GM12878 (cell line): Measurements from ENCODE around the gene NOVA1. TPM values are rescaled to one million over a fixed set of nuclear protein-coding genes. Genes with fewer than 3 reads are reported as not detected.

ENCODE experiments used
- ATAC-seq: fragments of 200-7000 bp; cut with Tn5 transposase; 3 replicates; pipeline ENCODE4 v1.9.1; 2020; ENCODE audit warnings: mild to moderate bottlenecking, moderate library complexity
- BruUV-seq: library from RNA; stranded (reverse); fragments of 400-500 nt; replicated peaks from 2 replicates; lab custom pipeline; 2021; lab: Mats Ljungman, UMichigan
- CTCF ChIA-PET: fragments of 300-600 bp; sonication (Branson Sonifier 250); formaldehyde crosslinking; extraction: SDS; loops from one replicate; lab custom pipeline; 2021; ENCODE audit warnings: inconsistent platforms; lab: Yijun Ruan, JAX
- POLR2A ChIA-PET: fragments of 350-600 bp; formaldehyde crosslinking; extraction: SDS; loops from one replicate; lab custom pipeline; 2021; ENCODE audit warnings: inconsistent platforms; lab: Charles Lee
- RAD21 ChIA-PET: fragments of 300-600 bp; sonication (Branson Sonifier 250); formaldehyde crosslinking; loops from one replicate; lab custom pipeline; 2023; ENCODE audit warnings: antibody characterized with exemption; ENCODE audit not compliant: unreplicated experiment; lab: Charles Lee
- SMC1A ChIA-PET: fragments of 300-600 bp; sonication (Branson Sonifier 250); formaldehyde crosslinking; loops from one replicate; lab custom pipeline; 2023; ENCODE audit not compliant: unreplicated experiment, uncharacterized antibody; lab: Charles Lee
- DNase-seq: peaks from one replicate; pipeline ENCODE4 v3.0.0-alpha.2; 2011; ENCODE audit warnings: low read depth, low spot score
- FAIRE-seq: peaks from 3 replicates; lab custom pipeline; 2011; peaks lifted over from hg19 to GRCh38; lab: Jason Lieb, UNC
- H2AFZ ChIP-seq: 2 replicates; pipeline ENCODE4 v1.6.0; 2011; ENCODE audit warnings: low read depth, low read length, control low read depth; ENCODE audit not compliant: control insufficient read depth
- H3K27ac ChIP-seq: 2 replicates; pipeline ENCODE4 v1.5.1; 2011; ENCODE audit warnings: control low read depth; ENCODE audit not compliant: control insufficient read depth, insufficient read depth
- H3K27me3 ChIP-seq, 2 experiments: replicated peaks in 1 of 2; 2 replicates each; pipeline versions ENCODE4 v1.6.0 to v1.6.1; 2011; ENCODE audit warnings: low read length in 1 of 2; ENCODE audit not compliant: control insufficient read depth in 2 of 2, insufficient read depth in 2 of 2
- H3K36me3 ChIP-seq, 2 experiments: 2 replicates each; pipeline ENCODE4 v1.5.1; 2011; ENCODE audit warnings: low read length in 1 of 2; ENCODE audit not compliant: control insufficient read depth in 2 of 2, insufficient read depth in 2 of 2
- H3K4me1 ChIP-seq: 2 replicates; pipeline ENCODE4 v1.6.1; 2011; ENCODE audit warnings: mild to moderate bottlenecking, low read length, moderate library complexity, mixed read lengths; ENCODE audit not compliant: control insufficient read depth, insufficient read depth
- H3K4me2 ChIP-seq: 2 replicates; pipeline ENCODE4 v1.6.0; 2011; ENCODE audit warnings: control low read depth; ENCODE audit not compliant: control insufficient read depth, insufficient read depth
- H3K4me3 ChIP-seq: fragments of 200-600 bp; sonication (generic); 2 replicates; pipeline ENCODE4 v1.5.1; 2016
- H3K79me2 ChIP-seq: 2 replicates; pipeline ENCODE4 v1.6.0; 2011; ENCODE audit warnings: low read length; ENCODE audit not compliant: control insufficient read depth, insufficient read depth
- H3K9ac ChIP-seq: 2 replicates; pipeline ENCODE4 v1.8.0; 2011; ENCODE audit warnings: low read length, control low read depth, mixed read lengths; ENCODE audit not compliant: control insufficient read depth, insufficient read depth
- H3K9me3 ChIP-seq: replicated peaks from 3 replicates; pipeline ENCODE4 v1.5.1; 2011; ENCODE audit warnings: mild to moderate bottlenecking, low read length; ENCODE audit not compliant: control insufficient read depth, insufficient read depth
- H4K20me1 ChIP-seq: 2 replicates; pipeline ENCODE4 v1.6.0; 2011; ENCODE audit not compliant: control insufficient read depth, insufficient read depth
- CREB1 ChIP-seq: IDR thresholded peaks from 2 replicates; pipeline ENCODE4 v1.6.1; 2012; ENCODE audit warnings: low read depth, mild to moderate bottlenecking, inconsistent platforms
- ELK1 ChIP-seq: IDR thresholded peaks from 2 replicates; pipeline ENCODE4 v1.6.1; 2012; ENCODE audit warnings: low read depth, low read length, improper control_type of control experiment
- FOXK2 ChIP-seq: fragments of 450-650 bp; IDR thresholded peaks from 2 replicates; pipeline ENCODE4 v1.6.1; 2017; ENCODE audit warnings: mild to moderate bottlenecking, moderate library complexity
- NR2C1 ChIP-seq: fragments of 450-650 bp; IDR thresholded peaks from 2 replicates; pipeline ENCODE4 v1.6.1; 2017; ENCODE audit warnings: antibody characterized with exemption, mild to moderate bottlenecking, moderate library complexity
- PRDM15 ChIP-seq: fragments of 450-650 bp; formaldehyde crosslinking; IDR thresholded peaks from 2 replicates; pipeline ENCODE4 v1.4.0; 2020; ENCODE audit warnings: mild to moderate bottlenecking, moderate library complexity
- REST ChIP-seq: IDR thresholded peaks from 2 replicates; pipeline ENCODE4 v1.6.1; 2012; ENCODE audit warnings: mild to moderate bottlenecking, low read depth, low read length
- TAF1 ChIP-seq: IDR thresholded peaks from 2 replicates; pipeline ENCODE4 v1.6.1; 2011; ENCODE audit warnings: mild to moderate bottlenecking, low read depth, low read length, borderline replicate concordance
- WRNIP1 ChIP-seq: IDR thresholded peaks from 2 replicates; pipeline ENCODE4 v1.6.1; 2011; ENCODE audit warnings: low read depth, low read length, improper control_type of control experiment, borderline replicate concordance
- ZBTB4 ChIP-seq: fragments of 450-650 bp; formaldehyde crosslinking; IDR thresholded peaks from 2 replicates; pipeline ENCODE4 v1.4.0; 2022; ENCODE audit warnings: mild to moderate bottlenecking, moderate library complexity
- WGBS: methylation state at CpG from one replicate; pipeline ENCODE4 v1.1.6; 2016; ENCODE audit warnings: low lambda C conversion rate; ENCODE audit not compliant: insufficient replicate concordance, insufficient coverage; ENCODE audit errors: missing lambda C conversion rate; 5-methylcytosine and 5-hydroxymethylcytosine counted together
- in situ Hi-C: fragments of 300-500 bp; cut with MboI; formaldehyde crosslinking; loops from 9 replicates; pipeline ENCODE4 v1.14.3; 2018; ENCODE audit warnings: mixed read lengths
- intact Hi-C: fragments of 100-400 bp; cut with micrococcal nuclease; formaldehyde crosslinking; loops from one replicate; pipeline ENCODE4 v1.14.2; 2022; ENCODE audit not compliant: unreplicated experiment
- polyA plus RNA-seq, 11 experiments: library from polyadenylated mRNA; depleted of rRNA in 4 of 11; unstranded in 6 of 11; stranded (reverse) in 5 of 11; fragments of >200 nt; fragmentation: Nextera tagmentation in 4 of 11; fragmentation: Illumina TruSeq in 1 of 11; extraction: Ambion mirVana in 4 of 11; extraction: Trizol in 1 of 11; gene quantifications; 1 replicate in 1 of 11; 2 replicates in 10 of 11; pipeline versions ENCODE4 v1.2.1 to v1.2.3, GENCODE V29; 2011 to 2016; ENCODE audit warnings: inconsistent platforms in 2 of 11, missing spikeins in 2 of 11, low read depth in 1 of 11
- total RNA-seq, 4 experiments: library from RNA; depleted of rRNA in 3 of 4; stranded (reverse); fragments of >200 nt in 3 of 4; fragmentation: Illumina TruSeq in 1 of 4; extraction: Trizol in 1 of 4; gene quantifications; 2 replicates each; pipeline versions ENCODE4 v1.2.1 to v1.2.3, GENCODE V29; 2013 to 2021

The NOVA1 gene
- total and polyA plus RNA-seq, 10 of the 15 experiments (the other 5 are each of a cell fraction or from before 2014, with no cell fraction given): 0.05 to 0.41 TPM; not detected in 8

GRCh38 chr14:26601856-26602255, 4.0 kb upstream of the NOVA1 start (continued):
- TF ChIP-seq ZBTB4 (CRISPR knock-in tag) (no peak), PRDM15 (CRISPR knock-in tag) (no peak), FOXK2 (no peak), TAF1 (no peak), NR2C1 (no peak)

- Histone ChIP-seq H3K79me2 (no peaks in the 10 kb centered on the region), H3K9me3 (no peaks in the 10 kb centered on the region; the same call in 2 of the 3 replicates), H2AFZ (no peak overlapping the region), H3K9ac (no peak overlapping the region), H3K36me3 (no peaks in the 10 kb centered on the region), H3K4me1 (no peaks in the 10 kb centered on the region), H3K4me2 (no peak overlapping the region), H3K27ac (no peak overlapping the region), H3K4me3 (no peak overlapping the region), H4K20me1 (no peaks in the 10 kb centered on the region), H3K27me3 (no peaks in the 10 kb centered on the region)
- RAD21 ChIA-PET: no interaction called here
- 16% methylated on average over 7 of the region's 7 CpGs for WGBS
- DNase-seq (no peak), FAIRE-seq (no peak), ATAC-seq (no peak)
- SMC1A ChIA-PET: no interaction called here
- intact Hi-C loops: no loop called here
- POLR2A ChIA-PET: no interaction called here
- in situ Hi-C loops: no loop called here
- CTCF ChIA-PET: no interaction called here
- BruUV-seq: no TSS peak
- no peak for TF ChIP-seq ELK1
- TF ChIP-seq CREB1: no peak
- TF ChIP-seq REST: no peak
- no peak for TF ChIP-seq WRNIP1
Observed at GRCh38 chr14:26599291-26599690, 1.5 kb upstream of the NOVA1 start.
